ENCODE data around the gene FOXP1.

FOXP1 gene

GRCh38 chr3:70952033-70952747 is 631.3 kb downstream of the FOXP1 start:
- TF ChIP-seq CTCF (IDR thresholded peaks at IDR 0.05; ENCODE audit: low read depth, low read length) = no peak
- H3K9me3 ChIP-seq = no peaks in the 10 kb centered on the region
- H3K4me3 ChIP-seq (ENCODE audit: low read depth, low read length) = no peak overlapping the region
- DNase-seq = no peak
- H3K36me3 ChIP-seq = no peaks in the 10 kb centered on the region
- no peaks in the 10 kb centered on the region for H3K27me3 ChIP-seq
- no peaks in the 10 kb centered on the region for H3K4me1 ChIP-seq

GRCh38 chr3:70951316-70951715 is 632.2 kb downstream of the FOXP1 start:
- no peaks in the 10 kb centered on the region for H3K9me3 ChIP-seq
- no peaks in the 10 kb centered on the region for H3K27me3 ChIP-seq
- H3K36me3 ChIP-seq = no peaks in the 10 kb centered on the region
- TF ChIP-seq CTCF (IDR thresholded peaks at IDR 0.05; ENCODE audit: low read depth, low read length) = no peak
- no peaks in the 10 kb centered on the region for H3K4me1 ChIP-seq
- no peak overlapping the region for H3K4me3 ChIP-seq (ENCODE audit: low read depth, low read length)
- DNase-seq = no peak

- Histone ChIP-seq H3K9me3 (no peaks in the 10 kb centered on the region), H3K27me3 (peaks cover under 1% of the 10 kb centered on the region; the same call in 1 of the 2 replicates), H3K36me3 (no peaks in the 10 kb centered on the region), H3K4me1 (no peaks in the 10 kb centered on the region), H3K4me3 (ENCODE audit: low read depth, low read length) (no peak overlapping the region)
- no peak for TF ChIP-seq CTCF (IDR thresholded peaks at IDR 0.05; ENCODE audit: low read depth, low read length)
- no peak for DNase-seq
Observed at GRCh38 chr3:70947579-70947978, 635.9 kb downstream of the FOXP1 start.

- DNase-seq = no peak
- no peak overlapping the region for H3K4me3 ChIP-seq (ENCODE audit: low read depth, low read length)
- H3K36me3 ChIP-seq = no peaks in the 10 kb centered on the region
- H3K27me3 ChIP-seq = peaks cover 15% of the 10 kb centered on the region
- H3K4me1 ChIP-seq = no peaks in the 10 kb centered on the region
- TF ChIP-seq CTCF (IDR thresholded peaks at IDR 0.05; ENCODE audit: low read depth, low read length) = no peak
- H3K9me3 ChIP-seq = no peaks in the 10 kb centered on the region
Observed at GRCh38 chr3:70943886-70944285, 639.6 kb downstream of the FOXP1 start.

- H3K4me3 ChIP-seq (ENCODE audit: low read depth, low read length) = no peak overlapping the region
- no peak for DNase-seq
- TF ChIP-seq CTCF (IDR thresholded peaks at IDR 0.05; ENCODE audit: low read depth, low read length) = no peak
- no peaks in the 10 kb centered on the region for H3K9me3 ChIP-seq
- no peaks in the 10 kb centered on the region for H3K36me3 ChIP-seq
- H3K4me1 ChIP-seq = no peaks in the 10 kb centered on the region
- H3K27me3 ChIP-seq = 0 out of 2 replicates have a peak, but pooled peaks cover under 1% of the 10 kb centered on the region
Observed at GRCh38 chr3:70933105-70933810, 650.3 kb downstream of the FOXP1 start.

GRCh38 chr3:70930066-70930465 is 653.5 kb downstream of the FOXP1 start:
- Histone ChIP-seq H3K36me3 (no peaks in the 10 kb centered on the region), H3K4me3 (ENCODE audit: low read depth, low read length) (no peak overlapping the region), H3K9me3 (no peaks in the 10 kb centered on the region), H3K4me1 (no peaks in the 10 kb centered on the region), H3K27me3 (no peaks in the 10 kb centered on the region)
- no peak for DNase-seq
- no peak for TF ChIP-seq CTCF (IDR thresholded peaks at IDR 0.05; ENCODE audit: low read depth, low read length)

Measured in BE2C (cell line).